Measurements from ENCODE around the gene CAMTA1.

- TF ChIP-seq SMC3 (conservative IDR thresholded peaks at IDR 0.05; ENCODE audit: insufficient read depth, low read depth, low read length): no peak
- TF ChIP-seq PHF8 (IDR thresholded peaks at IDR 0.05; ENCODE audit: borderline replicate concordance, low read length): no peak
- TF ChIP-seq FOXK1 (CRISPR knock-in tag; IDR thresholded peaks at IDR 0.05; ENCODE audit: borderline replicate concordance): no peak
- no peak for TF ChIP-seq EHMT2 (IDR thresholded peaks at IDR 0.05)
- no peak for TF ChIP-seq FOS (IDR thresholded peaks at IDR 0.05; ENCODE audit: extremely low read depth, insufficient read length)
- no peak for TF ChIP-seq EP300 (IDR thresholded peaks at IDR 0.05; ENCODE audit: low read length)
- TF ChIP-seq POLR2A (conservative IDR thresholded peaks at IDR 0.05): no peak
- TF ChIP-seq POLR2AphosphoS5 (IDR thresholded peaks at IDR 0.05; ENCODE audit: control insufficient read depth, insufficient read depth, low read depth, low read length): no peak
- no peak for TF ChIP-seq ZZZ3 (IDR thresholded peaks at IDR 0.05)
- TF ChIP-seq ELF2 (CRISPR knock-in tag; IDR thresholded peaks at IDR 0.05): no peak
- no peak for TF ChIP-seq NCOA4 (IDR thresholded peaks at IDR 0.05; ENCODE audit: partially characterized antibody)
- TF ChIP-seq POLR3A (IDR thresholded peaks at IDR 0.05; ENCODE audit: borderline replicate concordance, extremely low read depth, insufficient read depth, insufficient read length): no peak
- no peak for TF ChIP-seq ZMIZ1 (IDR thresholded peaks at IDR 0.05; ENCODE audit: low read depth in 2 of 2, low read length in 2 of 2)
These were observed 393.5 kb downstream of the CAMTA1 start for GRCh38 chr1:7178741-7179140.
